Activated naive CD4-positive, alpha-beta T cell treated with anti-CD3 and anti-CD28 coated beads, Interleukin-2, amount 50 U/mL, for 16 hours (primary cell): Measurements from ENCODE around the gene FAAP100.
A peak's percentile ranks its signal among the peaks of the same experiment; 100 is the strongest.
"Not testable (repeated sequence)": the region's sequence is repeated elsewhere in the genome, so short reads cannot be mapped to it uniquely, and the experiment has no call there.

Source experiments
- DNase-seq: peaks from one replicate; pipeline ENCODE4 v3.0.0-alpha.2; 2020

FAAP100 gene, protein sequence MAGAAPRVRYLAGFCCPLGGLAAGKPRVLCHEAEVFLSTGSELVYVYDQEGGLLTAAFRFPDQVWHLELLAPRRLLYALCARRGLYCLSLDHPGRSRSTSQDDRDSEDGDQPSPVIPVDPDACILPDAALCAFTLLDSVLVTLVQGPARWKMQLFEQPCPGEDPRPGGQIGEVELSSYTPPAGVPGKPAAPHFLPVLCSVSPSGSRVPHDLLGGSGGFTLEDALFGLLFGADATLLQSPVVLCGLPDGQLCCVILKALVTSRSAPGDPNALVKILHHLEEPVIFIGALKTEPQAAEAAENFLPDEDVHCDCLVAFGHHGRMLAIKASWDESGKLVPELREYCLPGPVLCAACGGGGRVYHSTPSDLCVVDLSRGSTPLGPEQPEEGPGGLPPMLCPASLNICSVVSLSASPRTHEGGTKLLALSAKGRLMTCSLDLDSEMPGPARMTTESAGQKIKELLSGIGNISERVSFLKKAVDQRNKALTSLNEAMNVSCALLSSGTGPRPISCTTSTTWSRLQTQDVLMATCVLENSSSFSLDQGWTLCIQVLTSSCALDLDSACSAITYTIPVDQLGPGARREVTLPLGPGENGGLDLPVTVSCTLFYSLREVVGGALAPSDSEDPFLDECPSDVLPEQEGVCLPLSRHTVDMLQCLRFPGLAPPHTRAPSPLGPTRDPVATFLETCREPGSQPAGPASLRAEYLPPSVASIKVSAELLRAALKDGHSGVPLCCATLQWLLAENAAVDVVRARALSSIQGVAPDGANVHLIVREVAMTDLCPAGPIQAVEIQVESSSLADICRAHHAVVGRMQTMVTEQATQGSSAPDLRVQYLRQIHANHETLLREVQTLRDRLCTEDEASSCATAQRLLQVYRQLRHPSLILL

DNA sequence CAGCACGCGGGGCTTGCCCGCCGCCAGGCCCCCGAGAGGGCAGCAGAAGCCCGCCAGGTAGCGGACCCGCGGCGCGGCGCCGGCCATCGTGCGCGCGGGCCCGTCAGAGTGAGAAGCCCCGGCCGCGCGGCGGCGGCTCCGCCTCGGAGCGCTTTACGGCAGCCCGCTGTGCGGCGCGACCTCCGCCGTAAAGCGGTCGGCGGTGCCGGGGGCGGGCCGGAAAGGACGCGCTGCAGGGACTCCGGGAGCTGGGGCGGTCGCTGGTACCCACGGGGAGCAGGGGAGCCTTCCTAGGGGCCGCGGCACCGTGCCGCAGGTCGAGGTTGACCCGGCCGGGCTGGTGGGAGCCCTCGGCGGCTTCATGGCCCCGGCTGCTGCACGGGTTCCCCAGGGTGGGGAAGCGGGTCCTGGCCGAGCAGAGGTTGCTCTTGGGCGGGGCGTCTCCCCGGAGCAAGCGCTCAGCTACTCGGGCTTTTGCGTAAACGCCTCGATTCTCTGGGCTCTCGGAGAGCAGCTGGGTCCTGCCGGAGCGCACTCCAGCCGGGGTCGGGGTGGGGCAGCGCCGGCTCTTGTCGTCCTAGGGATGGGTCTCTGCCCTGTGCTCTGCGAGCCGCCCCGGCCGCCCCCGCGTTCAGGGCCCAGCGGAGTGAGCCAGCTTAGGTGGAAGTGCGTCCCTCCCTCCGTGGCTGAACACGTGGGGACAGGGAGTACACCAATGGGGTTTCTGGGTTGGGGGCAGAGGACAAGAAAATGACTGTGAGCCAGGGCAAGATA, at the start of gene FAAP100:
Gene FAAP100 (minus strand): TSS at position 110 of the 774 bp plus-strand sequence. CDS start 23 bp downstream, at position 87.
- DNase-seq, result peak; percentile 85

DNA sequence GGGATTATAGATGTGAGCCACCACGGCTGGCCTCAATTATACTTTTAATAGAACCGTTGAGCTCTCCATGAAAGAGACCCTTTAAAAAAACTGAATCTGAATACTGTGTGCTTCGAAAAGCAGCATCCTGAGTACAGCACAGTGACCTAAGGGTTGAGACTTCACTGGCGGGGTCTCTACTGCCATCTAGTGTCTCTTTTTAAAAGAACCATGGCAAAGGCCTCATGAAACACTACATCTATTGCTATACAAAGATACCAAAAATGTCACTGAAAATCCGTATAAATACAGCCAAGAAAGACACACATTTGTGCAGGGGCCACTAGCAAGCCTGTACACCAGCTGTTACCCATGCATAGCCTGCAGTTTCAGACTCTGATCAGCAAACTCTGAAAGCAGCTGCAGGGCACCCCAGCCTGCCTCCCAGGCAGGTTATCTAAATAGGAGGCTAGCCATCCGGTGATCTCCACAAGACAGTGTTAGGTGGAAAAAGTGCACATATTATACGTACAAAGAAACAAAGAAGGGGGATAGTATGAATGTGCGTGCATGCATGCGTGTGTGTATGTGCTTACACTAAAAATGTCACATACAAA, 49.5 kb upstream of the FAAP100 start:
- DNase-seq, result no peak

DNA sequence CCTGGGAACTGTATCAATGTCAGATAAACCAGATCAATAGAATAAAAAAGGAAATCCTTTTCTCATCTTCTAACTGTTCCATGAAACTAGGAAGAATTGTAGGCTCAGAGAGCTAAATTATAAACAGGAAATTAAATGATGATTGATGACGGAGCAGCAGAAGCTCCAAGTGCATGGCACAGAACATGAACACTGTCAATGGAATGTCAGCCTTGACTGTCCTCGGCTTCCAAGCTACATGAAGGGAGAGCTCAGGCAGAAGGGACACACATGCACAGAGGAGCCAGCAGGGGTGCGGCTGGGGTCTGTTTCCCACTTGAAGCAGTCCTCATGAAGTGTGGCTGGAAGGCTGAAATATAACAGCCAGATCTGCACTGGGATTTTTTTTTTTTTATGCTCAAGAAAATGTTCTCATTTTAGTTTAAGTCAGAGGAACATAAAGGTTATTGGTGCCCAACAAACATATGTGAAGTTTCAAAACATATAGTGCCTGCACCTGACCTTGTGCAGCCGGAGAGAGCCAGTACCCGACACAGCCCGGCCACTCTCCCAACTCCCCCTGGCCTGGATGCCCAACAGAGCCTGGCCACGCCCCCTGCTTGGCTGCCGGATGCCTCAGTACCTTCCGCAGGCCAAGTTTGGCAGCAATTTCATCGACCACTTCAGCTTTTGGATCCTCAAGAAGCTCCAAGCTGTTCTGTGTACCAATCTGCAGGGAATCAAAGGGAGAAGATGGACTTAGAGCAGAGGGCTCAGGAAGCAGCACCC, 47.8 kb upstream of the FAAP100 start:
- DNase-seq, result no peak

DNA sequence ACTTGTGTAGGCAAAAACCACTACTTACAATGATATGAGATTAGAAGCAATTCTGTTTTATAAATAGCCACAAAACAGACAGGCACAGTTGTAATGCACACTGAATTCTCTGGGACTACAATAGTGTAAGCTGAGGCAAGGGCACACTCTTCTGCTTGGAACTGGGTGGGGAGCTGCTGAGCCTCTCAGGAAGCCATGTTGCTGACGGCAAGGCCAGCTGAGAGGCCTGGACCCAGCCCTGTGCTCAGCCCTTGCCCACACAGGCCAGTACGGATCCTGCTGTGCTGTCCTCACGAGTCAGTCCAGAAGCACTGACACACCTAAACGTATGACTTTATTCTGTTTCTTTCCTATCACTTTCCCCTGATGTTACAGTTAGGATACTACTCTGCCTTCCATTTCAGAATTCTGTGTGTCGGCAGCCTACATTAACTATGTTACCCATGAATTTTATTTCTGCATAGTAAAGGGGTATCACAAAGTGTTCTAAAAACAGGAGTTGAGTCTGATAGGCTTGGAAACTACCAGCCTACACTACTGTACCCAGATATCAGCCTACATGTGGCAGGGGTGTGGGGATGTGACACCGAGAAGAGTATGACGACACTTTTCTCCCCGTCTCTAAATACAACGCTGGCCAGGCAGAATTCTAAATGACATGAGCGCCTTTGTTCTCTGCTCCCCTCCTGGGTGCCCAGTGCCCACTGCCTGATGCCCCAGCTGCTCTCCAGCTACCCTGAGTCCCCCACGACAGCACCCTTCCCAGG, 41.1 kb upstream of the FAAP100 start:
- no peak for DNase-seq

DNA sequence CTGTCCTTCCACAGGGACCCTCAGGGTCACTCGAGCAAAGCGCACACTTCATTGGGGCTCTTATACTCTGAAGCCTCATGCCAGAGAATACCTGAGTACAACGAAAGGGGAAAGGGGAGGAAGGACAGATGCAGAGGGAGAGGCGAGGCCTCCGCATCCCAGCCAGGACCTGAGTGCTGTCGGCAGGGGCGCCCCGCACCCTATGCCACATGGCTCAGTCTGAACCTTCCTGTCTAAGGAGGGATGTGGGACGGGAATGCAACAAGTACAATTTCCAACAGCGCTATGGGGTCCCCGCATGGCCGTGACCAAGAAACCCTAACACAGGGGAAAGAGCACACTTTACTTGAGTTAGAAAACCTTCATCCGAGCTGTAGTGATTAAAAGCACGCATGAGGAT, 39.8 kb upstream of the FAAP100 start:
- no peak for DNase-seq

DNA sequence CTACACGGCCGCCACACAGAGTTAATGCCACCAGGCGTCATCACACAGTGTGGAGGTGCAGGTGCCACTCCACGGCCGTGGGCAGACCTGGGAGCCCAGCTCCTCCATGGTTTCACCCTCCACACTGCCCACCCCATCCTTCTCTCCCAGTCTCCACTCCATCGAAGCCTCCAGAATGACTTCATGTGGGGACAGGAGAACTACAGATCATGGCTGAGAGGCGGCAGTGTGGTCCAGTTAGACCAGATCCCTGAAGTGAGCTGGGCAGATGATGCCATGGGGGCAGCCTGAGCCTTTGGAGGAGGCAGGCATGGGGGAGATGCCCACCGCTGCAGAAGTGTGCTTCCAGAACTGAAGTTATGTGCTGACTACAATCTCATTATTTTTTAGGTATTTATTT, 38.0 kb upstream of the FAAP100 start:
- no peak for DNase-seq

DNA sequence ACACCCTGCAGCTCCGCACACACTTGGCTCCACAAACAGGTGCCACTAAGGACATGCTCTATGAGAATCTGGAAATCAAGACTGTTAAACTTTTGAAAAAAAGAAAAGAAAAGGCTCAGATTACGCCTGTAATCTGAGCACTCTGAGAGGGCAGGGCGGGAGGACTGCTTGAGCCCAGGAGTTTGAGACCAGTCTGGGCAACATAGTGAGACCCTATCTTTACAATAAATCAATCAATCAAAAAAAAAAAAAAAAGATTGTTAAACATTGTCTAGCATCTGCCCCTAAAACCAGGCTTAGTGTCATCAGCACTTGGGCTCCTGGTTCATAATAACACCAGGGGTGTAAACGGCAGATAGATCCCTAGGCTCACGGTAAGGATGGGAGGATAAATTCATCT, 37.5 kb upstream of the FAAP100 start:
- no peak for DNase-seq

DNA sequence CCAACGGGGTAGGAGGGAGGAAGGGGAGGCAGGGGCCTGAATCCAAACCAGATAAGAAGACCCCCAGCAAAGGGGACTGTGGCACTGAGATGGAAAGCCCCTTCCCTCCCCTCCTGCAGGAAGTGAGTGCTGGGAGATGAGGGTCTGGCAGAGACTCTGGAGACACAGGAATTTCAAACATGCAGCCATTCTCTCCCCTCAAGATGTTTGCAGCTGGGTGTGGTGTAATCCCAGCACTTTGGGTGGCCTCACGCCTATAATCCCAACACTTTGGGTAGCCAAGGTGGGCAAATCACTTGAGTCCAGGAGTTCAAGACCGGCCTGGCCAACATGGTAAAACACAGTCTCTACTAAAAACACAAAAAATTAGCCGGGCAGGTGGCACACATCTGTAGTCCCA, 33.9 kb upstream of the FAAP100 start:
- DNase-seq, result no peak

DNA sequence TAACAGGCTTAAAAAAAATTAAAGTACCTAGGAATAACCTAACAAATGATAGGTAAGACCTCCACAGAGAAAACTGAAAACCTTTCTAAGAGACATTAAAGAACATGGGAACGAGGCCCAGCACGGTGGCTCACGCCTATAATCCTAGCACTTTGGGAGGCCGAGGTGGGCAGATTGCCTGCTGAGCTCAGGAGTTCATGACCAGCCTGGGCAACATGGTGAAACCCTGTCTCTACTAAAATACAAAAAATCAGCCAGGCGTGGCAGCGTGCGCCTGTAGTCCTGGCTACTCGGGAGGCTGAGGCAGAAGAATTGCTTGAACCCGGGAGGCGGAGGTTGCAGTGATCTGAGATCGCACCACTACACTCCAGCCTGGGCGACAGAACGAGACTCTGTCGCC, 32.6 kb upstream of the FAAP100 start:
- DNase-seq, result not testable (repeated sequence)

DNA sequence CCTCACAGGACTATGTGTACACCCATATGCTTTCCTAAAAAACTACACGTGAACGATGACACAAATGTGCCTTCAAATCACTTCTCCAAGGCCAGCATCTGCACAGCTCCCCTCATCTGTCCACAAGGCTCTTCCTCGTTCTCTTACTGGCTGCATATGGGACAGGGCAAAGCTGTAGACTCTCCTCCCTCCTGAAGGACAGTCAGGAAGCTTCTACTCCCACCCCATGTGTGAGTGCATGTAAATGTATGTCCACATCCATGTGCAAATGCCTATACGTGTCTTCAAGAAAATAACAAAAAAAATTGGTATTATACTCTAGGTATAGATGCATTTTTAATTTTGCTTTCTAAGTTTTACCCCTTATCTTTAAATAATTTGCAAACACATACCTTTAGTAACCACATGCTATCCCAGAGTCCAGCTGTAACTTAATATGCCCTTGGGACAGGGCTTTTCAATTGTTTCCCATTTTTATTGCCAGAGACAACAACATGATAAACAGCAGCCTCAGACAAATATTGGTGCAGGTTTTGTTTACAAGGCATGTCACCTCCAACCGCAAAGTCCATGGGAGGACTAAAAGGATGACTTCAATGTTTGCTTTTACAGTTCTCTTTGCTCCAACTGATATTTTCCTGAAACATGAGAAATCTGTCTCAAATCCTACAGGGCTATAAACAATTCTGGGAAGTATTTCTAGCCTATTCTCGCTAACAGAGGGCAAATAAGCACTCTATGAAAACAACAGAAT, 31.6 kb upstream of the FAAP100 start:
- no peak for DNase-seq

DNA sequence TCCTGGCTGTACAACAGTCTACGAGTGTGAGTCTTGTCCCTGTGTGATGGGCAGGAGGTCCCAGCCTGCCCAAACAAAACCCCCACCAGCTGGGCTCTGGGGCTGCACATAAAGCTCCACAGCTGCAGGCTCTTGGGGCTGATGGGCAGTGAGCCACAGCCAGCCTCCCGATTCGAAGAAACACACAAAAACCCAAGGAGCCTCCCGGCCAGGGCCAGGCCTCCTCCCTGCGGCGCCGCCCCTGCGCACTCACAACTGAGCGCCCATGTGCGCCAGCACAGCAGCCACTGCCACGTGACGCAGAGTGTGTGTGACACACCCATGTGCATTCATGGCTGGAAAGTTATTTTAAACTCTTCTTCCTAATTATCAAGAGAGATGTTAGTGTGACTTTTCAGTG, 30.6 kb upstream of the FAAP100 start:
- DNase-seq, result no peak

DNA sequence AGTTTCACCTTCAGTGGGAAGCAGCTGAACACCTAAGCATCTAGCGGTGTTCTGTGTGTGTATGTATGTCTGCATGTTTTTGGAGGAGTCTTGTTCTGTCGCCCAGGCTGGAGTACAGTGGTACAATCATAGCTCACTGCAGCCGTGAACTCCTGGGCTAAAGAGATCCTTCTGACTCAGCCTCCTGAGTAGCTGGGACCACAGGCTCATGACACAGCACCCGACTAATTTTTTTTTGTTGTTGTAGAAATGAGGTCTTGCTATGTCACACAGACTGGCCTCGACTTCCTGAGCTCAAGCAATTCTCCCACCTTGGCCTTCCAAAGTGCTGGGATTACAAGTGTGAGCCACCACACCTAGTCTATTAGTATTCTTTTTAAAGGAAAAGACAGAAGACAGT, 30.2 kb upstream of the FAAP100 start:
- no peak for DNase-seq

DNA sequence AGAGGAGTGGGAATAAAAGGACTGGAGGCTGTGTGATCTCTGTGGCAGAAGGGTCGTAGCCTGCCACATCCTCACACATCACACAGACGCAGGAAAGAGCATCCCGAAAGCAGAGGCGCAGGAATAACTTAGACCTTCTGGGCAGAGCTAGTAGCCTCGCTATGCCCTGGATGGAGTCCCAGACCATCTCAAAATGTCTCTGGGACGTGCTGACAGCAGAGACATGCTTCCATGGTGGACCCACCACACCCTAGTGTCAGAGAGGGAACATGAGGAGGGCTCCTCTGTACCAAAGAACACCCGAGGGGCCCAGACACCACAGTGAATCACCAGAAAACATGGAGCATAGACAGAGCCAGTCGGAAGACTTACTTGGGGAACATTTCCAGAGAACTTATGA, 29.6 kb upstream of the FAAP100 start:
- DNase-seq, result no peak

DNA sequence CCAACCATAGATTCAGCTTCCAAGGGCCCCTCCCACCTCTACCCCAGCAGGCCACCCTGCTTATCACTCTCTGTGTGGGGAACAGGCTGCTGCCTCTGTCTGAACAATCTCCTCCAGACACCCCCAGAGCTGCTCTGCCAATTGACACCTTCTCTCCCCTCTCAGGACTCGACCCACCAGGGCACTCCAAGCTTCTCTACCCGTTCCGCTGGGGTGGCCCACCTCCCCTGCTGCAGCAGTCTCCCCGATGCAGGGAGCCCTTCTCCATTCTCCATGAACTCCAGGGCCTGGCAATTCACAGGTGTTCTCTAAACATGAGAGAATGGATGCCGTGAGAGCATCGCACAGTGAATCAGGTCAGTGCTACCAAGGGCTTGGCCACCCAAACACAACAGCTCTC, 28.3 kb upstream of the FAAP100 start:
- DNase-seq, result no peak

DNA sequence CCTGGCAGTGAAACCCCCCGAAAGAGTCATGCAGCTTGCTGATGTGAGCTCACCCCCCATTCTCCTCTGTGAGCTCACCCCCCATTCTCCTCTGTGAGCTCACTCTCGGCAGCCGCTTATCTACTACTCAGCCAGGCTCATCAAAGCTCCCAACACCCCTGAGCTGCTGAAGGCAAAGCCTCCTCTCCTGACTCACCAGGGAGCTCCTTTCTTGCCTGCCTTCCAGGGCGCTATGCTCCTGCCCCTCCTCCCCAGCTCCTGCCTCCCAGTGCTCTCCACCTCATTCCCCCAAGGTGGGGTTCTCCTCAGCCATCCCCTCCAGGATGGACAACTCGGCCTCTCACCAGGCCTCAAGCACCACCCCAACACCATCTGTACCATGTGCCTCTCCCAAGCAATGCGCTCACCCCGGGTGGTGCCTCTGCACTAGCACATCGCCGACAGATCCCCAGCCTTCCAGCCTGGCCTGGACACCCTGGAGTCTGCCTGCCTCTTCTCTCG, 27.7 kb upstream of the FAAP100 start:
- no peak for DNase-seq

DNA sequence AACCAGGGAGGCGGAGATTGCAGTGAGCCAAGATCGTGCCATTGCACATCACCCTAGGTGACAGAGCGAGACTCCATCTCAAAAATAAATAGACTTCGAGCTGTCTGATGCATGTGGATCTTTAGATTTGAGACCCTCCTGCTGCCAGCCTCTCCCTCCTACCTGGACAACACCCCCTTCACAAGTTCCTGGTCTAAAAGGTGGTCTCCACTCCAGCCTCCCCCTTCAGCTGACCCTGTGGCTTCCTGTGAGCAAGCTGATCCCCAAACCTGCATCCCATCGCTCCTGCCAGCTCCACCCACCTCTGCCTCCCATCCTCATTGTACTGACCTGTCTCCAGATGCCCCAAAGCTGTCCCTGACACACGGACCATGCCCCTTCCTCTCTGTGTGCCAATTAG, 27.1 kb upstream of the FAAP100 start:
- DNase-seq, result no peak

DNA sequence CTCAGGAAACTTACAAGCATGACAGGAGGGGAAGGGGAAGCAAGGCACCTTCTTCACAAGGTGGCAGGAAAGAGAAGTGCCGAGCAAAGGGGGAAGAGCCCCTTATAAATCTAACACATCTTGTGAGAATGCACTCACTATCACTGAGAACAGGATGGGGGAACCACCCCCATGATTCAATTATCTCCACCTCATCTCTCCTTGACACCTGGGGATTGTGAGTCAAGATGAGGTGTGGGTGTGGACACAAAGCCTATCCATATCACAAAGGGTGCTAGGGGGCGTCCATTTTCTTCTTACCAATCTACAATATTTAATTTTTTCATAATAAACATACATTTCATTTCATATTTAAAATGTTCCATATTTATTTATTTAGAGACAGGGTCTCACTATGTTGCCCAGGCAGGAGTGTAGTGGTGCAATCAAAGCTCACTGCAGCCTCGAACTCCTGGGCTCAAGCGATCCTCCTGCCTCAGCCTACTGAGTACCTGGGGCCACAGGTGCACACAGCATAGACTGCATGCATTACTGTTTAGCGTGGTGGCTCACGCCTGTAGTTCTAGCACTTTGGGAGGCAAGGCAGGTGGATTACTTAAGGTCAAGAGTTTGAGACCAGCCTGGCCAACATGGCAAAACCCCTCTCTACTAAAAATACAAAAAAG, 26.5 kb upstream of the FAAP100 start:
- no peak for DNase-seq

DNA sequence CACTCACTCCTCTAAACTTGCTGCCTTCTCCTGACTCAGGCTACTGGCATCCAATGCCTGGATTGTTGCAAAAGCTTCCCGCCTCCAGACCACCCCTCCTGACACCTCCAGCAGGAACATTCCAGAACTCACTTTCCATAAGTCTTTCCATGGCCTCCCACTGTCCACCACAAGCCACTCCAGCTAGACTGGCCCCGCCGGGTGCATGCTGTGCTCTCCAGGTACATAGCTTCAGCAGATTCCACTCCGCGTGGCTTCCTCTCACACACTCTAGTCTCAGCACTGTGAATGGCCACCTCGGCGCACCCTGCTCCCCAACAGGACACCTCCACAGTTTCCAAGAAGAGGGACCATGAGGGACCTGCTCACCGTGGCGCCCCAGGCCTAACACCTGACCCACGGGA, 25.9 kb upstream of the FAAP100 start:
- no peak for DNase-seq

DNA sequence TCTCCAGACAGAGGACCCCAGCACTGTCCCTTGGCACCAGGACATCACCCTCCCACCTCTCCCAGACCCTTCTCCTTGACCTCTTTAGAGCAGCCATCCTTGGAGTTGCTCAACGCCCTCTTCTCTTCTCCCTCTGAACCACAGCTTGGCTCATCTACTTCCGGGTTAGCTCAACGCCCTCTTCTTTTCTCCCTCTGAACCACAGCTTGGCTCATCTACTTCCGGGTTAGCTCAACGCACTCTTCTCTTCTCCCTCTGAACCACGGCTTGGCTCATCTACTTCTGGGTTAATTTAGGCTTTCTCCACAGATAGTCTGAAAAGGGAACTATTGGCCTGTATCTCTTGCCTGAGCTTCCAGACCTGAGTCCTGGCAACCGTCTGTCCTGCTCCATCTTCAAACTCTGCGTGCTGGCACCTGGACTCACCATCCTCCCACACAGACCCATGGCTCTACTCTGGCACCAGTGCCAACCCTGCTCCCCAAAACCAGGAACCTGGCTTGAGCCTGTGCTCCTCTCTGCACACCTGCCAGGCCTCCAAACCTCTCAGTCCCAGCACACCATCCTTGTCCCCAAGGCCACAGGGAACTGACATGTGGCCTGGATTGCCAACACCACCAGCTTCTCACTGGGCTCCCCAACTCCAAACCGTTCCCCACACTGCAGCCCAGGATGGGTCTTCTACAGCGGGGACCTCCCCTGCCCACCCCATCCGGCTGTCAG, 25.3 kb upstream of the FAAP100 start:
- DNase-seq, result no peak
